H1 (cell line): ENCODE measurements around the gene HAGH. TPM values are rescaled to one million over a fixed set of nuclear protein-coding genes. Genes with fewer than 3 reads are reported as not detected.
A peak's percentile ranks its signal among the peaks of the same experiment; 100 is the strongest.

Experiments
- ASH2L ChIP-seq: fragments of 200-600, 300-600 bp; sonication (generic); IDR thresholded peaks from one replicate; pipeline ENCODE4 v1.7.1; 2017; ENCODE audit warnings: low read length
- BCL11A ChIP-seq, 2 experiments: IDR thresholded peaks; one replicate each; pipeline ENCODE4 v1.6.1; 2011; ENCODE audit warnings: low read depth in 2 of 2, low read length in 2 of 2, mild to moderate bottlenecking in 2 of 2
- CREB1 ChIP-seq: IDR thresholded peaks from 2 replicates; pipeline ENCODE4 v1.6.1; 2012; ENCODE audit warnings: inconsistent platforms
- EZH2 ChIP-seq: fragments of 200-600 bp; sonication (generic); IDR thresholded peaks from 2 replicates; pipeline ENCODE4 v1.7.1; 2012; ENCODE audit warnings: low read depth, mild to moderate bottlenecking, moderate library complexity, low read length, inconsistent platforms; ENCODE audit not compliant: severe bottlenecking
- FOSL1 ChIP-seq: IDR thresholded peaks from 2 replicates; pipeline ENCODE4 v1.6.1; 2011; ENCODE audit warnings: mild to moderate bottlenecking, low read depth, low read length, moderate library complexity; ENCODE audit not compliant: insufficient read depth
- GABPA ChIP-seq: IDR thresholded peaks from 2 replicates; pipeline ENCODE4 v1.6.1; 2011; ENCODE audit warnings: mild to moderate bottlenecking, low read length, moderate library complexity, borderline replicate concordance; ENCODE audit not compliant: insufficient read depth
- JUN ChIP-seq: IDR thresholded peaks from 2 replicates; pipeline ENCODE4 v1.6.1; 2011; ENCODE audit warnings: low read depth, mild to moderate bottlenecking, improper control_type of control experiment, low read length
- KDM1A ChIP-seq: fragments of 200-600, 300-600 bp; sonication (generic); IDR thresholded peaks from 2 replicates; pipeline ENCODE4 v1.7.1; 2016; ENCODE audit warnings: mild to moderate bottlenecking, low read length, borderline replicate concordance
- POLR2AphosphoS5 ChIP-seq: IDR thresholded peaks from 2 replicates; pipeline ENCODE4 v1.6.1; 2011; ENCODE audit warnings: low read depth, low read length
- RBBP5 ChIP-seq: IDR thresholded peaks from 2 replicates; pipeline ENCODE4 v1.7.1; 2012; ENCODE audit warnings: low read depth, mild to moderate bottlenecking, inconsistent platforms, low read length, moderate library complexity, borderline replicate concordance
- RFX5 ChIP-seq: IDR thresholded peaks from 2 replicates; pipeline ENCODE4 v1.6.1; 2011; ENCODE audit warnings: low read depth, low read length, improper control_type of control experiment, borderline replicate concordance
- SAP30 ChIP-seq: fragments of 300-600 bp; sonication (generic); IDR thresholded peaks from 2 replicates; pipeline ENCODE4 v1.7.1; 2012; ENCODE audit warnings: low read length, moderate library complexity, mild to moderate bottlenecking, inconsistent platforms; ENCODE audit not compliant: insufficient read depth, insufficient replicate concordance
- SIX5 ChIP-seq: IDR thresholded peaks from 2 replicates; pipeline ENCODE4 v1.6.1; 2011; ENCODE audit warnings: mild to moderate bottlenecking, low read depth, low read length
- SP1 ChIP-seq: IDR thresholded peaks from 2 replicates; pipeline ENCODE4 v1.6.1; 2011; ENCODE audit warnings: low read depth, low read length
- SRF ChIP-seq: IDR thresholded peaks from 2 replicates; pipeline ENCODE4 v1.6.1; 2011; ENCODE audit warnings: mild to moderate bottlenecking, low read depth, low read length, moderate library complexity
- SUZ12 ChIP-seq: fragments of 200-600 bp; sonication (generic); IDR thresholded peaks from 2 replicates; pipeline ENCODE4 v1.6.1; 2012; ENCODE audit warnings: mild to moderate bottlenecking, inconsistent platforms, low read length, moderate library complexity, mixed read lengths
- TBP ChIP-seq: IDR thresholded peaks from 2 replicates; pipeline ENCODE4 v1.6.1; 2011; ENCODE audit warnings: low read depth, low read length, improper control_type of control experiment
- TCF12 ChIP-seq: IDR thresholded peaks from 2 replicates; pipeline ENCODE4 v1.6.1; 2011; ENCODE audit warnings: low read depth, mild to moderate bottlenecking, low read length
- YY1 ChIP-seq: IDR thresholded peaks from 2 replicates; pipeline ENCODE4 v1.6.1; 2011; ENCODE audit warnings: low read depth, mild to moderate bottlenecking, low read length
- polyA plus RNA-seq, 7 experiments: library from polyadenylated mRNA; depleted of rRNA in 3 of 7; stranded (reverse) in 5 of 7; unstranded in 2 of 7; fragments of >200 nt in 5 of 7; fragments of 200-250 nt in 2 of 7; gene quantifications; 1 replicate in 5 of 7; 2 replicates in 1 of 7; 4 replicates in 1 of 7; pipeline versions ENCODE4 v1.2.1 to v1.2.3, GENCODE V29; 2011 to 2013; ENCODE audit warnings: missing spikeins in 2 of 7, mixed read lengths in 2 of 7
- total RNA-seq: library from RNA; stranded (reverse); fragmentation: NEBNext Ultra II Directional; extraction: Animal tissue kit (Norgen Biotek cat#: 25700); gene quantifications from 2 replicates; pipeline ENCODE4 v1.2.1, GENCODE V29; 2021
- TF ChIP-seq, protein P1 (sequence below), 3 experiments: IDR thresholded peaks; 1 replicate in 2 of 3; 2 replicates in 1 of 3; pipeline versions ENCODE4 v1.5.1 to v1.6.1; 2011; ENCODE audit warnings: low read length in 3 of 3, mild to moderate bottlenecking in 3 of 3, inconsistent platforms in 2 of 3, low read depth in 1 of 3, moderate library complexity in 1 of 3; ENCODE audit not compliant: insufficient read depth in 1 of 3; ENCODE audit errors: control extremely low read depth in 1 of 3

Gene HAGH
- total and polyA plus RNA-seq, 2 of the 8 experiments (the other 6 are each of a cell fraction or from before 2014, with no cell fraction given): 28.7 to 40.6 TPM

DNA sequence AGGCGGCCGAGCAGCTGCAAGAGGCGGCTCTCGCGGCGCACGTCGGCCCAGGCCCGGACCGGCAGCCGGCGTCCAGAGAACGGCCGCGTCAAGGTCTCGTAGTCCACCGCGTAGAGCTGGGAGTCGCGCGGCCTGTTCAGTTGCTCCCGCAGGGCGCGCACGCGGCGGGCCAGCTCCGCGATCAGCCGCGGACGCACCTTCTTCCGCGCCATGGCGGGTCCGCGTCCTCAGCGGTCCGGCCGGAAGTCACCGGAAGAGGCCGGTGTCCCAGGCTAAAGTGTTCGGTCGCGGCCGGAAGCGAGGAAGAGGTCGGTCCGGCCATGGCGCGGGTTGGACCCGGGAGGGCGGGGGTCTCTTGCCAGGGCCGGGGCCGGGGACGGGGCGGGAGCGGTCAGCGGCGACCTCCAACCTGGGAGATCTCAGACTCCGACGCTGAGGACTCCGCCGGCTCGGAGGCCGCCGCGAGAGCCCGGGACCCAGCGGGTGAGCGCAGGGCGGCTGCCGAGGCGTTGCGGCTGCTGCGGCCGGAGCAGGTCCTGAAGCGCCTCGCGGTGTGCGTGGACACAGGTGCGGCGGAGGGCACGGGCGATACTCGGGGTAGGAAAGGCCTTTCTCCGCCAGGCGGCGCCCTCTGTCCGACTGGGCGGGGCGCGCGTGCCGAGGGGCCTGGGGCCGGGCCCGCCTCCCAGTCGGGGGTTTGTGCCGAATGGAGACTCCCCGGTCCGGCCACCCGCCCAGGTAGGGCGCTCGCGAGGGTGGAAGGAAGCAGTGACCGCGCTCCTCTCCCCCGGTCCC lies 53.5 kb downstream of the HAGH start, which contains the start of gene MRPS34 (continued):
- TF ChIP-seq TCF12 (0 out of 2 replicates have a peak, but pooled peaks have one; percentile 48), BCL11A (IDR thresholded peaks at IDR 0.05; ENCODE audit: low read depth in 2 of 2, low read length in 2 of 2) (no peak), SUZ12 (no peak), TBP (peak; percentile 77; the same call in 1 of the 2 replicates), RBBP5 (0 out of 2 replicates have a peak, but pooled peaks have one; percentile 16), ASH2L (peak; percentile 72), SRF (peak; percentile 45; the same call in 1 of the 2 replicates), RFX5 (no peak), SP1 (no peak), POLR2AphosphoS5 (peak; percentile 60), SIX5 (no peak), JUN (no peak), SAP30 (no peak), KDM1A (no peak), YY1 (peak; percentile 92), EZH2 (no peak), FOSL1 (no peak), CREB1 (peak; percentile 71), GABPA (peak; percentile 99)
- TF ChIP-seq, protein P1, sequence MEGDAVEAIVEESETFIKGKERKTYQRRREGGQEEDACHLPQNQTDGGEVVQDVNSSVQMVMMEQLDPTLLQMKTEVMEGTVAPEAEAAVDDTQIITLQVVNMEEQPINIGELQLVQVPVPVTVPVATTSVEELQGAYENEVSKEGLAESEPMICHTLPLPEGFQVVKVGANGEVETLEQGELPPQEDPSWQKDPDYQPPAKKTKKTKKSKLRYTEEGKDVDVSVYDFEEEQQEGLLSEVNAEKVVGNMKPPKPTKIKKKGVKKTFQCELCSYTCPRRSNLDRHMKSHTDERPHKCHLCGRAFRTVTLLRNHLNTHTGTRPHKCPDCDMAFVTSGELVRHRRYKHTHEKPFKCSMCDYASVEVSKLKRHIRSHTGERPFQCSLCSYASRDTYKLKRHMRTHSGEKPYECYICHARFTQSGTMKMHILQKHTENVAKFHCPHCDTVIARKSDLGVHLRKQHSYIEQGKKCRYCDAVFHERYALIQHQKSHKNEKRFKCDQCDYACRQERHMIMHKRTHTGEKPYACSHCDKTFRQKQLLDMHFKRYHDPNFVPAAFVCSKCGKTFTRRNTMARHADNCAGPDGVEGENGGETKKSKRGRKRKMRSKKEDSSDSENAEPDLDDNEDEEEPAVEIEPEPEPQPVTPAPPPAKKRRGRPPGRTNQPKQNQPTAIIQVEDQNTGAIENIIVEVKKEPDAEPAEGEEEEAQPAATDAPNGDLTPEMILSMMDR (IDR thresholded peaks at IDR 0.05; ENCODE audit: control extremely low read depth in 1 of 3, insufficient read depth in 1 of 3, low read depth in 1 of 3, low read length in 3 of 3): peak in 2 of 3 experiments; percentile 70 to 80; a peak in 3 of 4 replicates
